HepG2 (cell line): ENCODE measurements around the gene CCN2. TPM values are rescaled to one million over a fixed set of nuclear protein-coding genes. Genes with fewer than 3 reads are reported as not detected.
A peak's percentile ranks its signal among the peaks of the same experiment; 100 is the strongest.

Experiments
- AKAP8 ChIP-seq: sonication (generic); formaldehyde crosslinking; IDR thresholded peaks from 2 replicates; pipeline ENCODE4 v1.5.1; 2020; ENCODE audit warnings: mild to moderate bottlenecking, missing genetic modification reagents
- CHCHD3 ChIP-seq: sonication (generic); formaldehyde crosslinking; IDR thresholded peaks from 2 replicates; pipeline ENCODE4 v1.8.0; 2022; ENCODE audit warnings: mild to moderate bottlenecking, missing genetic modification reagents, moderate library complexity
- MIER2 ChIP-seq: IDR thresholded peaks from 2 replicates; pipeline ENCODE4 v1.6.1; 2016; ENCODE audit warnings: missing biosample characterization, missing genetic modification reagents
- MNT ChIP-seq: fragments of 450-650 bp; IDR thresholded peaks from 2 replicates; pipeline ENCODE4 v1.6.1; 2016
- NFYC ChIP-seq: IDR thresholded peaks from 2 replicates; pipeline ENCODE4 v1.6.1; 2016; ENCODE audit warnings: missing genetic modification reagents, missing compliant biosample characterization
- NR2F2 ChIP-seq: IDR thresholded peaks from 2 replicates; pipeline ENCODE4 v1.6.1; 2012; ENCODE audit warnings: low read depth, inconsistent platforms, borderline replicate concordance
- PATZ1 ChIP-seq: sonication (generic); formaldehyde crosslinking; IDR thresholded peaks from 2 replicates; pipeline ENCODE4 v1.4.0; 2020; ENCODE audit warnings: missing genetic modification reagents
- TEAD2 ChIP-seq: sonication (generic); formaldehyde crosslinking; IDR thresholded peaks from 2 replicates; pipeline ENCODE4 v1.9.0; 2021; ENCODE audit warnings: missing genetic modification reagents
- TEF ChIP-seq: sonication (generic); formaldehyde crosslinking; IDR thresholded peaks from 2 replicates; pipeline ENCODE4 v1.5.0; 2020; ENCODE audit warnings: missing genetic modification reagents
- ZBTB26 ChIP-seq: IDR thresholded peaks from 2 replicates; pipeline ENCODE4 v1.6.1; 2016; ENCODE audit warnings: missing compliant biosample characterization, missing genetic modification reagents, borderline replicate concordance
- ZBTB43 ChIP-seq: sonication (generic); formaldehyde crosslinking; conservative IDR thresholded peaks from 2 replicates; pipeline ENCODE4 v1.4.0; 2020; ENCODE audit warnings: missing genetic modification reagents
- ZFP1 ChIP-seq: IDR thresholded peaks from 2 replicates; pipeline ENCODE4 v1.6.1; 2016
- ZFP82 ChIP-seq: sonication (generic); formaldehyde crosslinking; IDR thresholded peaks from 2 replicates; pipeline ENCODE4 v1.5.1; 2020; ENCODE audit warnings: mild to moderate bottlenecking, missing genetic modification reagents, borderline replicate concordance
- ZNF207 ChIP-seq: fragments of 450-650 bp; IDR thresholded peaks from 2 replicates; pipeline ENCODE4 v1.6.1; 2016; ENCODE audit warnings: antibody characterized with exemption, borderline replicate concordance
- ZNF225 ChIP-seq: sonication (generic); formaldehyde crosslinking; IDR thresholded peaks from 2 replicates; pipeline ENCODE4 v1.4.0; 2020; ENCODE audit warnings: mild to moderate bottlenecking, missing genetic modification reagents
- ZNF652 ChIP-seq: IDR thresholded peaks from 2 replicates; pipeline ENCODE4 v1.6.1; 2016; ENCODE audit warnings: low read depth, borderline replicate concordance
- ZNF660 ChIP-seq: sonication (generic); formaldehyde crosslinking; IDR thresholded peaks from 2 replicates; pipeline ENCODE4 v1.5.1; 2020; ENCODE audit warnings: mild to moderate bottlenecking, low read depth, missing genetic modification reagents, borderline replicate concordance
- ZNF770 ChIP-seq: sonication (generic); formaldehyde crosslinking; IDR thresholded peaks from 2 replicates; pipeline ENCODE4 v1.5.0; 2020; ENCODE audit warnings: mild to moderate bottlenecking, missing genetic modification reagents
- ZSCAN30 ChIP-seq: sonication (generic); formaldehyde crosslinking; IDR thresholded peaks from 2 replicates; pipeline ENCODE4 v1.5.0; 2020; ENCODE audit warnings: mild to moderate bottlenecking, missing genetic modification reagents
- polyA plus RNA-seq, 8 experiments: library from polyadenylated mRNA; depleted of rRNA in 3 of 8; stranded (reverse) in 7 of 8; unstranded in 1 of 8; fragments of >200 nt; fragmentation: Illumina TruSeq in 4 of 8; extraction: Trizol in 4 of 8; gene quantifications; 2 replicates each; pipeline versions ENCODE4 v1.2.1 to v1.2.3, GENCODE V29; 2011 to 2016; ENCODE audit warnings: low read depth in 4 of 8, missing spikeins in 1 of 8, mixed read lengths in 1 of 8; ENCODE audit not compliant: insufficient read depth in 1 of 8
- total RNA-seq, 5 experiments: library from RNA; depleted of rRNA; stranded (reverse); fragments of >200 nt; fragmentation: Illumina TruSeq; extraction: Trizol; gene quantifications; 2 replicates each; pipeline ENCODE4 v1.2.3, GENCODE V29; 2016; ENCODE audit warnings: low read depth in 1 of 5

The CCN2 gene
- total and polyA plus RNA-seq, 2 of the 13 experiments (the other 11 are each of a cell fraction or from before 2014, with no cell fraction given) = 34.7 to 316 TPM

GRCh38 chr6:131937703-131938631, 13.2 kb downstream of the CCN2 start (continued):
- TF ChIP-seq ZFP82 (CRISPR knock-in tag) (no peak), MNT (peak; percentile 39; the same call in 1 of the 2 replicates), ZNF207 (no peak), TEF (CRISPR knock-in tag) (no peak), ZNF652 (peak; percentile 69; the same call in 1 of the 2 replicates), TEAD2 (no peak), MIER2 (CRISPR knock-in tag) (peak; percentile 88), ZBTB26 (CRISPR knock-in tag) (peak; percentile 28; the same call in 1 of the 2 replicates), NFYC (CRISPR knock-in tag) (peak; percentile 78), ZNF660 (CRISPR knock-in tag) (no peak), ZFP1 (CRISPR knock-in tag) (peak; percentile 90), ZBTB43 (CRISPR knock-in tag) (0 out of 2 replicates have a peak, but pooled peaks have one; percentile 18), ZSCAN30 (CRISPR knock-in tag) (no peak), ZNF225 (CRISPR knock-in tag) (no peak), AKAP8 (0 out of 2 replicates have a peak, but pooled peaks have one; percentile 36), ZNF770 (CRISPR knock-in tag) (no peak), PATZ1 (CRISPR knock-in tag) (peak; percentile 61), NR2F2 (peak; percentile 79), CHCHD3 (CRISPR knock-in tag) (no peak)
